Type B pancreatic cell (in vitro differentiated cells): ENCODE results near the gene USP37. TPM values are rescaled to one million over a fixed set of nuclear protein-coding genes. Genes with fewer than 3 reads are reported as not detected.
"Not testable (repeated sequence)": the region's sequence is repeated elsewhere in the genome, so short reads cannot be mapped to it uniquely, and the experiment has no call there.

Experiments used
- DNase-seq: peaks from one replicate; pipeline ENCODE4 v3.0.0; 2021; ENCODE audit warnings: mixed read lengths; ENCODE audit not compliant: unreplicated experiment; ENCODE audit errors: extremely low spot score
- H3K27ac Mint-ChIP-seq: 2 replicates; pipeline ENCODE4 v1.8.0; 2021; ENCODE audit warnings: mild to moderate bottlenecking, mixed read lengths
- H3K27me3 Mint-ChIP-seq: 2 replicates; pipeline ENCODE4 v1.8.0; 2021; ENCODE audit warnings: mixed read lengths
- H3K36me3 Mint-ChIP-seq: 2 replicates; pipeline ENCODE4 v1.8.0; 2021; ENCODE audit warnings: mixed read lengths
- H3K4me1 Mint-ChIP-seq: one replicate; pipeline ENCODE4 v1.8.0; 2021; ENCODE audit warnings: mixed read lengths; ENCODE audit not compliant: unreplicated experiment
- H3K4me3 Mint-ChIP-seq: 2 replicates; pipeline ENCODE4 v1.8.0; 2021; ENCODE audit warnings: mild to moderate bottlenecking, mixed read lengths
- H3K9me3 Mint-ChIP-seq: 2 replicates; pipeline ENCODE4 v1.8.0; 2021; ENCODE audit warnings: mixed read lengths
- total RNA-seq: library from RNA; stranded (reverse); gene quantifications from 2 replicates; pipeline ENCODE4 v1.2.1, GENCODE V29; 2021; ENCODE audit warnings: low replicate concordance
- TF ChIP-seq, protein P1 (sequence below): fragments of 200-600 bp; sonication (generic); conservative IDR thresholded peaks from 2 replicates; pipeline ENCODE4 v1.5.0; 2021; ENCODE audit warnings: antibody characterized with exemption, mild to moderate bottlenecking

The USP37 gene
- total RNA-seq, 1 donor from 2014 or later = 22.9 TPM

DNA sequence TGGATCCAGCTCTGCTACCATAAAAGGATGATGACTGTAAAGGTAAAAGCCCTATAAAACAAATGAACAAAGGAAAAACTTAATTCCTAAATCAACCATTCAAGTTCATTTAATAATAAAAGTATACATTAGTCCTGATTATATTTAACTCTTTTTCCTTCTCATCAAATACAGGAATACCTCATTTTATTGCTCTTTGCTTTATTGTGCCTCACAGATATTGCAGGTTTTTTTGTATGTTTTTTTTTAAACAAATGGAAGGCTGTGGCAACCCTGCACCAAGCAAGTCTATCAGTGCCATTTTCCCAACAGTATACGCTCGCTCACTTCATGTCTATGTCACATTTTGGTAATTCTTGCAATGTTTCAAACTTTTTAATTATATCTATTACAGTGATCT lies 38.2 kb downstream of the USP37 start:
- Mint-ChIP-seq H3K27ac (no peak overlapping the region), H3K4me3 (no peak overlapping the region), H3K27me3 (no peaks in the 10 kb centered on the region), H3K9me3 (no peaks in the 10 kb centered on the region), H3K4me1 (no peaks in the 10 kb centered on the region), H3K36me3 (peaks cover 46% of the 10 kb centered on the region)
- DNase-seq = no peak
- TF ChIP-seq, protein P1, sequence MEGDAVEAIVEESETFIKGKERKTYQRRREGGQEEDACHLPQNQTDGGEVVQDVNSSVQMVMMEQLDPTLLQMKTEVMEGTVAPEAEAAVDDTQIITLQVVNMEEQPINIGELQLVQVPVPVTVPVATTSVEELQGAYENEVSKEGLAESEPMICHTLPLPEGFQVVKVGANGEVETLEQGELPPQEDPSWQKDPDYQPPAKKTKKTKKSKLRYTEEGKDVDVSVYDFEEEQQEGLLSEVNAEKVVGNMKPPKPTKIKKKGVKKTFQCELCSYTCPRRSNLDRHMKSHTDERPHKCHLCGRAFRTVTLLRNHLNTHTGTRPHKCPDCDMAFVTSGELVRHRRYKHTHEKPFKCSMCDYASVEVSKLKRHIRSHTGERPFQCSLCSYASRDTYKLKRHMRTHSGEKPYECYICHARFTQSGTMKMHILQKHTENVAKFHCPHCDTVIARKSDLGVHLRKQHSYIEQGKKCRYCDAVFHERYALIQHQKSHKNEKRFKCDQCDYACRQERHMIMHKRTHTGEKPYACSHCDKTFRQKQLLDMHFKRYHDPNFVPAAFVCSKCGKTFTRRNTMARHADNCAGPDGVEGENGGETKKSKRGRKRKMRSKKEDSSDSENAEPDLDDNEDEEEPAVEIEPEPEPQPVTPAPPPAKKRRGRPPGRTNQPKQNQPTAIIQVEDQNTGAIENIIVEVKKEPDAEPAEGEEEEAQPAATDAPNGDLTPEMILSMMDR = no peak

DNA sequence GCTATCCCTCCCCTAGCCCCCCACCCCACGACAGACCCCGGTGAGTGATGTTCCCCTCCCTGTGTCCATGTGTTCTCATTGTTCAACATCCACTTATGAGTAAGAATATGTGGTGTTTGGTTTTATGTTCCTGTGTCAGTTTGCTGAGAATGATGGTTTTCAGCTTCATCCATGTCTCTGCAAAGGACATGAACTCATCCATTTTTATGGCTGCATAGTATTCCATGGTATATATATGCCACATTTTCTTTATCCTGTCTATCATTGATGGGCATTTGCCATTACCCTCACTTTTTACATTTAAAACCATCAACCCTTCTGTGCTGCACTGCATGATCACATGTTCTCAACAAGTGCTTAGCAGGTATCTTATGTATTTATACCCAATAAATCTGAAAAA lies 39.7 kb downstream of the USP37 start:
- H3K27me3 Mint-ChIP-seq, DNase-seq, H3K27ac Mint-ChIP-seq, H3K4me3 Mint-ChIP-seq, H3K4me1 Mint-ChIP-seq, H3K9me3 Mint-ChIP-seq: not testable (repeated sequence)
- H3K36me3 Mint-ChIP-seq = peaks cover 58% of the 10 kb centered on the region

DNA sequence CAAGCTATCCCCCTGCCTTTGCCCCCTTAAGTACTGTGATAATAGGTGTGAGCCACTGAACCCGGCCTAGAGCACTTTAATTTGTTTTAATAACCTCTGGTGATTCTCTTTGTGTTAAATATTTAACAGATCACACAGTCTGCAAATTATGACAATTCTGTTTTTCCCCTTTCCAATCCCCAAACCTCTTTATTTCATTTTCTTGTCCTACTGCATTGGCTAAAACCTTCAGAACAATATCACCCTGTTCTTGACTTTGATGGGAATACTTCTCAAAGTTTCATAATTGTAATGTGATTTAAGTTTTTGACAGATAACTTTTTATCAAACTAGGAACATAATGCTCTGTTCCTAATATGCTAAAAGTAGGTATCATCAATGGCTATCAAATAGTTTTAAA lies 44.5 kb downstream of the USP37 start:
- H3K27ac Mint-ChIP-seq = no peak overlapping the region
- no peaks in the 10 kb centered on the region for H3K4me1 Mint-ChIP-seq
- no peak overlapping the region for H3K4me3 Mint-ChIP-seq
- no peaks in the 10 kb centered on the region for H3K27me3 Mint-ChIP-seq
- TF ChIP-seq, protein P1 = no peak
- peaks cover 45% of the 10 kb centered on the region for H3K36me3 Mint-ChIP-seq
- no peak for DNase-seq
- H3K9me3 Mint-ChIP-seq = peaks cover 5% of the 10 kb centered on the region

DNA sequence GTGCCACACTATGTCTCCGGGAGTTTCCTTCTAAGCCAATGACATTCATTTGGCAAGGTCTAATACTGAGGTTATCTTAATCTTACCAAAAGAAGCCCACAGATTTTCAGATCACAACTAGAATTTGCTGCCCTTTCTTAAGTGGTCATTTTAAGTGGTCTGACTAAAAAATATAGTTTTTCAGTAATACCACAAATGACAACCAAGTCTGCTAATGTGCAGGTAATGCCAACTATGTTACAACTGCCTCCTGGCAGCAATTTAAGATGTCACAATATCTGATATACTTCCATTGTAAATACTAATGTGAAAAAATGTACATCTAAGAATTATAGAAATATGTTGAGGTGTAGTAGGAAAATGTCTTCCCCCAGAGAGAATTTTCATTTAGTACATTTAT lies 49.3 kb downstream of the USP37 start:
- Mint-ChIP-seq H3K4me3 (no peak overlapping the region), H3K27me3 (no peaks in the 10 kb centered on the region), H3K9me3 (peaks cover 4% of the 10 kb centered on the region), H3K4me1 (no peaks in the 10 kb centered on the region), H3K27ac (no peak overlapping the region), H3K36me3 (peaks cover 37% of the 10 kb centered on the region)
- TF ChIP-seq, protein P1 = no peak
- DNase-seq = no peak

DNA sequence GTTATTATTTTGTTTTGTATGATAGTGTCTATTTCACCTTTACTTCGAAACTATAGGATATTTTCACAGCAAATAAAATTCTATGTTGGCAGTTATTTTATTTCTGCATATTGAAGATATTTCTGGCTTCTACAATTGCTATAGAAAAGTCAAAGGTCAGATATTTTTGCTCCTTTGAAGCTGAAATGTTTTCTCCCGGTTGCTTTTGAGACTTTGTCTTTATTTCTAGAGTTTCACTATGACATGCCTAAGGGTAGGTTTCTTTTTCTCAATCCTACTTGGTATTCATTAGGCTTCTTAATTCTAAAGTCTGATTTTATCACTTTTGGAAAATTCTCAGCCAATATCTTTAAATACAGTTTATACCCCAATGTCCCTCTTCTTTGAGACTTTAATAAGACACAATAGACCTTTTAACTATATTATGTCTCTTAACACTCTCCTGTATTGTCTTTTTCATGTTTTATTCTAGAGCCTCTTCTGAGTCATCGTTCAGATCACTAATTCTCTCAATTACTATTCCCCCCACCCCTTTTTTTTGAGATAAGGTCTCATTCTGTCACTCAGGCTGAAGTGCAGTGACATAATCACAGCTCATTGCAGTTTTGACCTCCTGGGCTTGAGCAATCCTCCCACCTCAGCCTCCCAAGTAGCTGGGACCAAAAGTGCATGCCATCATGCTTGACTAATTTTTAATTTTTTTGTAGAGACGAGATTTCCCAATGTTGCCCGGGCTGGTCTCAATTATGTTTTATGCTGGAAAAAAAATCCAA lies 50.5 kb downstream of the USP37 start:
- no peaks in the 10 kb centered on the region for H3K4me1 Mint-ChIP-seq
- H3K36me3 Mint-ChIP-seq = peaks cover 31% of the 10 kb centered on the region
- H3K4me3 Mint-ChIP-seq = no peak overlapping the region
- TF ChIP-seq, protein P1 = no peak
- H3K9me3 Mint-ChIP-seq = no peaks in the 10 kb centered on the region
- no peak for DNase-seq
- no peak overlapping the region for H3K27ac Mint-ChIP-seq
- H3K27me3 Mint-ChIP-seq = no peaks in the 10 kb centered on the region

DNA sequence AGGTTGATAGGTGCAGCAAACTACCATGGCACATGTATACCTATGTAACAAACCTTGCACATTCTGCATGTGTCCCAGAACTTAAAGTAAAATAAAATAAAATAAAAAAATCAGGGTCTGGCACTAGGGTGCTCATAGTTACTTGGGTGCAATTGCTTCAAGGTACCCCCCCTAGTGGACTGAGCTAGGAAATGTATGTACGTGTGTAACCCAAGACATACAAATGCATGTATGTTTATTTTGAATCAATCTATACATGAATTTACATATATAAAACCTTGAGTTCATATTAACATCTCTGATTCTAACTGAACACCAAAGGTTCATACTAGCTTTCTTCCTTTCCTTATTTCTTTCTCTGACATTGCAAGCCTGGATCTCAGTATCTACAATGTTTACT lies 51.5 kb downstream of the USP37 start:
- Mint-ChIP-seq H3K4me3 (no peak overlapping the region), H3K36me3 (peaks cover 31% of the 10 kb centered on the region), H3K27ac (no peak overlapping the region)

More for the DNA sequence above, 51.5 kb downstream of the USP37 start:
- Mint-ChIP-seq H3K27me3 (no peaks in the 10 kb centered on the region), H3K4me1 (no peaks in the 10 kb centered on the region), H3K9me3 (no peaks in the 10 kb centered on the region)
- TF ChIP-seq, protein P1 = peak; percentile 58
- DNase-seq = no peak
